IMR-90 (cell line): ENCODE measurements around the gene GPR17. TPM values are rescaled to one million over a fixed set of nuclear protein-coding genes. Genes with fewer than 3 reads are reported as not detected.

ENCODE experiments used
- ATAC-seq: fragments of 200-7000 bp; cut with Tn5 transposase; 2 replicates; pipeline ENCODE4 v1.9.1; 2020; ENCODE audit warnings: low read depth, mild to moderate bottlenecking, moderate library complexity
- BruUV-seq: library from RNA; stranded (reverse); fragments of 400-500 nt; replicated peaks from 2 replicates; lab custom pipeline; 2021; lab: Mats Ljungman, UMichigan
- CTCF ChIA-PET: fragments of 300-600 bp; formaldehyde crosslinking; extraction: SDS; loops from one replicate; lab custom pipeline; 2021; ENCODE audit warnings: antibody characterized with exemption; lab: Yijun Ruan, JAX
- POLR2A ChIA-PET: fragments of 300-600 bp; sonication (Branson Sonifier 250); formaldehyde crosslinking; loops from one replicate; lab custom pipeline; 2022; ENCODE audit warnings: antibody characterized with exemption; ENCODE audit not compliant: unreplicated experiment; lab: Charles Lee
- DNase-seq: peaks from one replicate; pipeline ENCODE4 v3.0.0; 2013
- H2AFZ ChIP-seq: replicated peaks from 2 replicates; pipeline ENCODE3; 2013; ENCODE audit warnings: low read length, mild to moderate bottlenecking; ENCODE audit not compliant: poor library complexity
- H2AK5ac ChIP-seq: 2 replicates; pipeline ENCODE4 v1.6.1; 2013; ENCODE audit warnings: low read depth, low read length, inconsistent platforms
- H2AK9ac ChIP-seq: replicated peaks from 2 replicates; pipeline ENCODE3; 2013; ENCODE audit warnings: mild to moderate bottlenecking, low read depth, low read length, moderate library complexity; ENCODE audit not compliant: poor library complexity
- H2BK120ac ChIP-seq: 2 replicates; pipeline ENCODE4 v1.6.1; 2013; ENCODE audit warnings: low read depth, low read length, inconsistent platforms
- H2BK15ac ChIP-seq: 3 replicates; pipeline ENCODE4 v1.6.1; 2013; ENCODE audit warnings: low read depth, low read length, inconsistent platforms
- H2BK20ac ChIP-seq: 2 replicates; pipeline ENCODE4 v1.6.1; 2013; ENCODE audit warnings: low read depth, mild to moderate bottlenecking, inconsistent platforms, low read length, moderate library complexity
- H2BK5ac ChIP-seq: 2 replicates; pipeline ENCODE4 v1.6.1; 2013; ENCODE audit warnings: mild to moderate bottlenecking, low read depth, low read length, inconsistent platforms; ENCODE audit not compliant: poor library complexity, severe bottlenecking
- H3K14ac ChIP-seq: replicated peaks from 2 replicates; pipeline ENCODE4 v1.6.1; 2013; ENCODE audit warnings: low read depth, low read length, inconsistent platforms
- H3K18ac ChIP-seq: 2 replicates; pipeline ENCODE4 v1.6.1; 2013; ENCODE audit warnings: low read depth, low read length, control low read depth
- H3K23ac ChIP-seq: 2 replicates; pipeline ENCODE4 v1.6.1; 2013; ENCODE audit warnings: low read depth, low read length, inconsistent platforms
- H3K27ac ChIP-seq: 2 replicates; pipeline ENCODE4 v1.5.1; 2013; ENCODE audit warnings: mild to moderate bottlenecking, control low read depth, low read length; ENCODE audit not compliant: insufficient read depth
- H3K27me3 ChIP-seq: 2 replicates; pipeline ENCODE4 v1.6.1; 2013; ENCODE audit warnings: low read length; ENCODE audit not compliant: control insufficient read depth, insufficient read depth
- H3K36me3 ChIP-seq: 2 replicates; pipeline ENCODE4 v1.6.1; 2013; ENCODE audit warnings: low read length, mixed read lengths; ENCODE audit not compliant: control insufficient read depth, insufficient read depth
- H3K4ac ChIP-seq: 2 replicates; pipeline ENCODE4 v1.6.1; 2013; ENCODE audit warnings: low read depth, low read length, inconsistent platforms
- H3K4me1 ChIP-seq: 2 replicates; pipeline ENCODE4 v1.6.1; 2013; ENCODE audit warnings: low read length, mixed read lengths; ENCODE audit not compliant: control insufficient read depth, insufficient read depth
- H3K4me2 ChIP-seq: 2 replicates; pipeline ENCODE4 v1.6.1; 2013; ENCODE audit warnings: low read depth, mild to moderate bottlenecking, control low read depth, low read length, moderate library complexity
- H3K4me3 ChIP-seq: 2 replicates; pipeline ENCODE4 v1.5.1; 2013; ENCODE audit warnings: low read depth, mild to moderate bottlenecking, control low read depth, low read length, moderate library complexity; ENCODE audit not compliant: insufficient read depth
- H3K56ac ChIP-seq: 2 replicates; pipeline ENCODE4 v1.6.1; 2013; ENCODE audit warnings: low read length, inconsistent platforms; ENCODE audit not compliant: insufficient read depth; ENCODE audit errors: extremely low read depth
- H3K79me1 ChIP-seq, 2 experiments: 2 replicates each; pipeline ENCODE4 v1.6.1; 2013; ENCODE audit warnings: low read length in 2 of 2, inconsistent platforms in 1 of 2, low read depth in 1 of 2
- H3K9ac ChIP-seq: 2 replicates; pipeline ENCODE4 v1.6.1; 2013; ENCODE audit warnings: low read depth, low read length, control low read depth
- H3K9me1 ChIP-seq: 2 replicates; pipeline ENCODE4 v1.6.1; 2013; ENCODE audit warnings: low read length, inconsistent platforms; ENCODE audit not compliant: insufficient read depth
- H3K9me3 ChIP-seq: 2 replicates; pipeline ENCODE4 v1.6.1; 2013; ENCODE audit warnings: low read length; ENCODE audit not compliant: control insufficient read depth, insufficient read depth
- H4K20me1 ChIP-seq: 2 replicates; pipeline ENCODE4 v1.6.1; 2013; ENCODE audit warnings: low read length, inconsistent platforms; ENCODE audit not compliant: insufficient read depth
- H4K5ac ChIP-seq: 2 replicates; pipeline ENCODE4 v1.6.1; 2013; ENCODE audit warnings: mild to moderate bottlenecking, low read depth, low read length, control low read depth
- H4K8ac ChIP-seq, 2 experiments: 2 replicates each; pipeline ENCODE4 v1.6.1; 2013; ENCODE audit warnings: low read depth in 2 of 2, low read length in 2 of 2, control low read depth in 1 of 2, inconsistent platforms in 1 of 2
- H4K91ac ChIP-seq: 2 replicates; pipeline ENCODE4 v1.6.1; 2013; ENCODE audit warnings: low read depth, low read length, inconsistent platforms; ENCODE audit not compliant: insufficient read depth
- CEBPB ChIP-seq: IDR thresholded peaks from 2 replicates; pipeline ENCODE4 v1.6.1; 2012; ENCODE audit warnings: low read depth, low read length, improper control_type of control experiment
- CTCF ChIP-seq: conservative IDR thresholded peaks from 2 replicates; pipeline ENCODE4 v1.5.1; 2012; ENCODE audit warnings: mild to moderate bottlenecking, low read depth, low read length, improper control_type of control experiment
- MXI1 ChIP-seq: IDR thresholded peaks from 2 replicates; pipeline ENCODE4 v1.6.1; 2012; ENCODE audit warnings: low read depth, mild to moderate bottlenecking, low read length, moderate library complexity, borderline replicate concordance
- RCOR1 ChIP-seq: IDR thresholded peaks from 2 replicates; pipeline ENCODE4 v1.6.1; 2012; ENCODE audit warnings: mild to moderate bottlenecking, low read length, improper control_type of control experiment; ENCODE audit not compliant: insufficient replicate concordance
- SMC3 ChIP-seq: fragments of 150-350 bp; IDR thresholded peaks from 2 replicates; pipeline ENCODE4 v1.6.1; 2016; ENCODE audit warnings: low read depth, mild to moderate bottlenecking, antibody characterized with exemption, low read length, moderate library complexity
- USF2 ChIP-seq: fragments of 150-350 bp; IDR thresholded peaks from 2 replicates; pipeline ENCODE4 v1.6.1; 2017; ENCODE audit warnings: mild to moderate bottlenecking, antibody characterized with exemption, low read length, low read depth
- WGBS, 2 experiments: methylation state at CpG; one replicate each; pipeline versions ENCODE4 v1.1.5 to v1.1.7; 2013; ENCODE audit warnings: missing lambda C conversion rate in 2 of 2; ENCODE audit not compliant: insufficient read length in 1 of 2; ENCODE audit errors: extremely low coverage in 2 of 2; 5-methylcytosine and 5-hydroxymethylcytosine counted together
- dilution Hi-C: fragments of 300-500 bp; cut with HindIII; formaldehyde crosslinking; loops from one replicate; pipeline ENCODE4 v1.14.3; 2018; ENCODE audit warnings: low sequenced_read_pairs; ENCODE audit not compliant: unreplicated experiment
- in situ Hi-C: fragments of 300-500 bp; cut with MboI; formaldehyde crosslinking; loops from 3 replicates; pipeline ENCODE4 v1.14.3; 2019; ENCODE audit warnings: low sequenced_read_pairs, inconsistent platforms, mixed read lengths
- intact Hi-C: fragments of 100-400 bp; cut with micrococcal nuclease; formaldehyde crosslinking; loops from 2 replicates; pipeline ENCODE4 v1.10.0; 2022
- polyA plus RNA-seq, 3 experiments: library from polyadenylated mRNA; depleted of rRNA; stranded (reverse); fragments of >200 nt; gene quantifications; 2 replicates each; pipeline ENCODE4 v1.2.3, GENCODE V29; 2012; ENCODE audit warnings: low replicate concordance in 1 of 3
- total RNA-seq: library from RNA; depleted of rRNA; stranded (reverse); fragments of >200 nt; gene quantifications from 2 replicates; pipeline ENCODE4 v1.2.3, GENCODE V29; 2012

GPR17 gene
- total and polyA plus RNA-seq, 2 of the 4 experiments (the other 2 are of a cell fraction): not detected

GRCh38 chr2:127658641-127659407 lies 12.9 kb downstream of the GPR17 start:
- no peak overlapping the region for H3K23ac ChIP-seq
- TF ChIP-seq RCOR1 (no peak), USF2 (no peak), CEBPB (peak; percentile 44; the same call in 1 of the 2 replicates), MXI1 (no peak), SMC3 (no peak), CTCF (no peak)
- H3K9me1 ChIP-seq: peaks cover 28% of the 10 kb centered on the region
- no peak overlapping the region for H3K4me3 ChIP-seq
- peaks cover 14% of the 10 kb centered on the region for H3K4me1 ChIP-seq
- no peak overlapping the region for H4K8ac ChIP-seq
- H3K79me1 ChIP-seq: peaks cover 19 to 61% of the 10 kb centered on the region in 2 experiments
- no peak overlapping the region for H4K91ac ChIP-seq
- dilution Hi-C loops (no loop called here), in situ Hi-C loops (no loop called here), intact Hi-C loops (no loop called here)
- peaks cover 2% of the 10 kb centered on the region; the same call in 1 of the 2 replicates for H3K9me3 ChIP-seq
- ChIA-PET CTCF (no interaction called here), POLR2A (no interaction called here)
- H3K14ac ChIP-seq: no peak overlapping the region
- no peak overlapping the region for H3K18ac ChIP-seq
- no peak overlapping the region for H3K9ac ChIP-seq
- H2BK5ac ChIP-seq: no peak overlapping the region
- ATAC-seq (no peak), DNase-seq (no peak)
- H2BK120ac ChIP-seq: no peak overlapping the region
- BruUV-seq: no TSS peak
- no peak overlapping the region for H3K56ac ChIP-seq
- peaks cover 69% of the 10 kb centered on the region for H4K20me1 ChIP-seq
- H3K27me3 ChIP-seq: no peaks in the 10 kb centered on the region
- H3K27ac ChIP-seq: no peak overlapping the region
- H3K4me2 ChIP-seq: no peak overlapping the region
- no peak overlapping the region for H2AFZ ChIP-seq
- no peak overlapping the region for H2AK5ac ChIP-seq
- WGBS, 2 experiments: 84% methylated on average over 12 of the region's 20 CpGs; no CpG with 5 or more reads in 1 of the 2 experiments
- peaks cover 16% of the 10 kb centered on the region for H3K36me3 ChIP-seq
- H2AK9ac ChIP-seq: no peak overlapping the region
- H2BK20ac ChIP-seq: no peak overlapping the region
- no peak overlapping the region for H2BK15ac ChIP-seq
- no peak overlapping the region for H3K4ac ChIP-seq
- H4K5ac ChIP-seq: no peak overlapping the region
